Adrenal gland (tissue), 12 donors: ENCODE results near the gene TSSC4. TPM values are rescaled to one million over a fixed set of nuclear protein-coding genes. Genes with fewer than 3 reads are reported as not detected.

ENCODE experiments used
- DNase-seq, 7 donors: peaks; one replicate each; pipeline ENCODE4 v3.0.0-alpha.2; 2019 to 2020
- H3K27ac ChIP-seq, 5 donors: fragments of 200-600 bp; sonication (generic) in 4 of 5; 1 replicate in 3 of 5; 2 replicates in 2 of 5; pipeline versions ENCODE4 v1.5.1 to v1.8.0; 2016 to 2020; ENCODE audit warnings: mild to moderate bottlenecking in 1 of 5
- H3K27me3 ChIP-seq: fragments of 200-600 bp; 2 replicates; pipeline ENCODE4 v1.8.0; 2021
- H3K36me3 ChIP-seq, 2 donors: fragments of 200-600 bp; replicated peaks in 1 of 2; 1 replicate in 1 of 2; 2 replicates in 1 of 2; pipeline versions ENCODE4 v1.5.1 to v1.8.0; 2018 to 2022
- H3K4me1 ChIP-seq, 2 donors: fragments of 200-600 bp; replicated peaks in 1 of 2; 1 replicate in 1 of 2; 2 replicates in 1 of 2; pipeline versions ENCODE4 v1.5.1 to v1.8.0; 2018 to 2021
- H3K4me3 ChIP-seq, 4 donors: fragments of 200-600 bp; sonication (generic) in 3 of 4; one replicate each; pipeline ENCODE4 v1.5.1; 2016 to 2018
- H3K9me3 ChIP-seq, 3 donors: fragments of 200-600 bp; sonication (generic) in 1 of 3; replicated peaks in 1 of 3; 1 replicate in 2 of 3; 2 replicates in 1 of 3; pipeline versions ENCODE4 v1.5.1 to v1.8.0; 2016 to 2021
- POLR2A ChIP-seq, 2 donors: fragments of 450-650 bp; IDR thresholded peaks; one replicate each; pipeline ENCODE4 v1.6.1; 2017; ENCODE audit warnings: antibody characterized with exemption in 2 of 2, mild to moderate bottlenecking in 2 of 2, moderate library complexity in 1 of 2
- WGBS, 4 donors: extraction: QIAGEN DNeasy Blood & Tissue Kit in 2 of 4; methylation state at CpG; one replicate each; pipeline versions ENCODE4 v1.1.5 to v1.1.7; 2013 to 2017; 5-methylcytosine and 5-hydroxymethylcytosine counted together
- intact Hi-C, 2 donors: fragments of 100-400 bp; cut with DNase I; formaldehyde crosslinking; loops; one replicate each; pipeline versions ENCODE4 v1.14.1 to v1.15.0; 2022 to 2023
- polyA plus RNA-seq, 3 donors: library from polyadenylated mRNA; stranded (reverse); fragments of 200-250 nt in 2 of 3; fragments of 350-450 nt in 1 of 3; fragmentation: Illumina TruSeq in 1 of 3; extraction: RNeasy Lipid Tissue Mini Kit (QIAGEN cat#74804) in 1 of 3; gene quantifications; one replicate each; pipeline ENCODE4 v1.2.3, GENCODE V29; 2013 to 2014
- total RNA-seq, 9 donors: library from RNA; depleted of rRNA in 4 of 9; stranded (reverse); fragments of >200 nt in 4 of 9; fragments of 120-200 nt in 1 of 9; fragmentation: NEBNext Ultra II Directional in 1 of 9; extraction: Animal tissue kit (Norgen Biotek cat#: 25700) in 1 of 9; gene quantifications; one replicate each; pipeline versions ENCODE4 v1.1.0 to v1.2.4, GENCODE V29; 2013 to 2023
- TF ChIP-seq, protein P1 (sequence below), 6 experiments: fragments of 450-650 bp in 4 of 6; fragments of 200-600 bp in 2 of 6; sonication (generic) in 1 of 6; IDR thresholded peaks; 1 replicate in 5 of 6; 2 replicates in 1 of 6; pipeline versions ENCODE4 v1.5.1 to v1.8.0; 2016 to 2021; ENCODE audit warnings: antibody characterized with exemption in 6 of 6, mild to moderate bottlenecking in 2 of 6, moderate library complexity in 1 of 6
- donor health status: healthy with polysubstance abuse.
- donor health status: Bipolar disorder and iron deficiency.
- donor health status: DM: yes; HTN: yes; CAD: no.
- donor health status: DM: no; HTN: no; CAD: no.
- donor health status: DM: no; HTN: no; CAD: no.
- donor health status: DM: yes; HTN: yes; CAD: no.

TSSC4 gene
- total and polyA plus RNA-seq, 12 donors = 3.4 to 94.6 (median 38.1) TPM

DNA sequence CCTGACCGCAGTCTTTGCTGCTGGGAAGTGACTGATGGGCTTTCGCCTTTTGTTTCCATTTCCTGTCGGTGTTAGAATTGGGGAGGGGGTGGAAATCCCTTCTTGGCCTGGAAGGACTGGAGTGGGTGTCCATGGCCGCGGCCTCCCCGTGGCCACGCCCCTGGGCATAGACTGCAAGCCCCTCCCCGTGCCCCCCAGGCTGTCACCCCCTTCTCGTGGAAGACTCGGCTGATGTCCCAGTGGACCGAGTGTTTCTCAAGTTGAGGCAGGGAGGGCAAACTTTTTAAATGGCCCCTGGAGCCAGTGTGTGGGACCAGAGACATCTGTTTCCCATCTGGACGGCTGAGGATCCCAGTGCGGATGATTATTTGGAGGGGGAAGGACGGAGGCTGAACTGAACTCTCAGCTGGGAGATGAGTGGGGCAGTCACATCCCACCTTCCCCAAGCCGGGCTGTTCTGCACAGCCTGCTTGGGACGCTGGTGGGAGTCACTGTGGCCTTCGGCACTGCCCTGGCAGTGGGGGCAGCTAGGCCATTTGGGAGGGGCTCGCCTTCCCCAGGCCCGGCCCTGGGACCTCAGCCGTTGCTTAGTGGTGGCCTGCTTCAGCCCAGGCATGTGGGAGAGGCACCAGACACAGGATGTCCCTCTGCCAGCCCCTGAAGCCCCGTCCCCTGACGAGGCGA is 21.9 kb upstream of the TSSC4 start:
- no peak for TF ChIP-seq POLR2A (IDR thresholded peaks at IDR 0.05)
- TF ChIP-seq, protein P1, sequence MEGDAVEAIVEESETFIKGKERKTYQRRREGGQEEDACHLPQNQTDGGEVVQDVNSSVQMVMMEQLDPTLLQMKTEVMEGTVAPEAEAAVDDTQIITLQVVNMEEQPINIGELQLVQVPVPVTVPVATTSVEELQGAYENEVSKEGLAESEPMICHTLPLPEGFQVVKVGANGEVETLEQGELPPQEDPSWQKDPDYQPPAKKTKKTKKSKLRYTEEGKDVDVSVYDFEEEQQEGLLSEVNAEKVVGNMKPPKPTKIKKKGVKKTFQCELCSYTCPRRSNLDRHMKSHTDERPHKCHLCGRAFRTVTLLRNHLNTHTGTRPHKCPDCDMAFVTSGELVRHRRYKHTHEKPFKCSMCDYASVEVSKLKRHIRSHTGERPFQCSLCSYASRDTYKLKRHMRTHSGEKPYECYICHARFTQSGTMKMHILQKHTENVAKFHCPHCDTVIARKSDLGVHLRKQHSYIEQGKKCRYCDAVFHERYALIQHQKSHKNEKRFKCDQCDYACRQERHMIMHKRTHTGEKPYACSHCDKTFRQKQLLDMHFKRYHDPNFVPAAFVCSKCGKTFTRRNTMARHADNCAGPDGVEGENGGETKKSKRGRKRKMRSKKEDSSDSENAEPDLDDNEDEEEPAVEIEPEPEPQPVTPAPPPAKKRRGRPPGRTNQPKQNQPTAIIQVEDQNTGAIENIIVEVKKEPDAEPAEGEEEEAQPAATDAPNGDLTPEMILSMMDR (IDR thresholded peaks at IDR 0.05) = no peak
- H3K9me3 ChIP-seq = no peaks in the 10 kb centered on the region
- no peaks in the 10 kb centered on the region for H3K27me3 ChIP-seq
- peak overlapping the region; percentile 60 to 99 (median 91) for H3K27ac ChIP-seq
- peak overlapping the region in 3 of 4 donors; percentile 66 to 99 (median 74) for H3K4me3 ChIP-seq
- peak in 4 of 7 donors; percentile 39 to 72 (median 44) for DNase-seq
- H3K4me1 ChIP-seq = peaks cover 9 to 50% of the 10 kb centered on the region in 2 donors
- 22 to 26% (median 24%) methylated on average over 5 to 23 of the region's 23 CpGs for WGBS, 4 donors
- no peaks in the 10 kb centered on the region for H3K36me3 ChIP-seq
- intact Hi-C loops = no loop called here

DNA sequence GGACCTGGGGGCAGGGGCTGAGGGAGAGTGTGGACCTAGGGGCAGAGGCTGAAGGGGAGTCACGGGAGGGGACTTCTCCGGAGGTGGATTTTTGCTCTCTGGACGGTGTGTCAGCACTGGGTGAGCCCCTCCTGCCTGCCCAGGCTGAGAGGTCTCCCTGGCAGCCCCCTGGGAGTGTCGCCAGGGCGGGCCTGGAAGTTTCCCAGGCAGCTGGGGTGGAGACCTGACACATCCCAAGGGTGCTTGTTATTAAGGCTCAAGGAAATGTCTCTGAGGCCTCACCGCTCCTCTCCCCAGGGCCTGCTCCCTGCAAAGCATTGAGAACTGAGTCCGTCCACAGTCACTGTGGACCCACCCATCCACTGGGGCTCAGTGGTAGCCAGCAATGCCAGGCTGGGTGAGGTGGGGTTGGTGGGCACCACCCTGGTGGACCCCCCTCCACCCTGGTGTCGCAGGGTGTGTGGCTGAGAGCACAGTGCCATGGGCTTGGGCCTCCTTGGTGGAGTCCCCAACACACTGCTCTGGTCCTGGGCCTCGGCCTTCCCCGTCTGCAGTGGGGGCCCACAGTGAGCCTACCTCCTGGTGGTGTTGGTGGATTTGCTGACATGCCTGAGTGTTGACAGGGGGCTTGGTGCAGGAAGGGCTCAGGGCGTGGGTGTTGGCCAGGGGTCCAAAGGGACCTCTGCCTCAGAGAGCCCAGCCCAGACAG is 20.9 kb upstream of the TSSC4 start:
- Histone ChIP-seq H3K27ac (peak overlapping the region in 4 of 5 donors; percentile 85 to 99 (median 90)), H3K36me3 (no peaks in the 10 kb centered on the region), H3K27me3 (no peaks in the 10 kb centered on the region), H3K9me3 (no peaks in the 10 kb centered on the region), H3K4me3 (peak overlapping the region in 2 of 4 donors; percentile 9 to 99), H3K4me1 (peaks cover 11 to 54% of the 10 kb centered on the region in 2 donors)
- peak in 2 of 7 donors; percentile 8 to 24 for DNase-seq
- peak in 1 of 2 donors; percentile 5 for TF ChIP-seq POLR2A (IDR thresholded peaks at IDR 0.05)
- TF ChIP-seq, protein P1 (IDR thresholded peaks at IDR 0.05) = no peak
- intact Hi-C loops = no loop called here
- WGBS, 4 donors = 64 to 83% (median 69%) methylated on average over 7 to 11 of the region's 11 CpGs

GRCh38 chr11:2380396-2380795 is 20.2 kb upstream of the TSSC4 start:
- no peaks in the 10 kb centered on the region for H3K27me3 ChIP-seq
- peaks cover 11 to 61% of the 10 kb centered on the region in 2 donors for H3K4me1 ChIP-seq
- no peaks in the 10 kb centered on the region for H3K9me3 ChIP-seq
- WGBS, 4 donors = 63 to 70% (median 64%) methylated on average over 5 to 13 of the region's 13 CpGs
- H3K4me3 ChIP-seq = peak overlapping the region in 1 of 4 donors; percentile 99
- no peak for DNase-seq
- intact Hi-C loops = no loop called here
- no peaks in the 10 kb centered on the region for H3K36me3 ChIP-seq
- H3K27ac ChIP-seq = peak overlapping the region; percentile 72 to 99 (median 89)
- no peak for TF ChIP-seq POLR2A (IDR thresholded peaks at IDR 0.05)
- TF ChIP-seq, protein P1 (IDR thresholded peaks at IDR 0.05) = no peak

DNA sequence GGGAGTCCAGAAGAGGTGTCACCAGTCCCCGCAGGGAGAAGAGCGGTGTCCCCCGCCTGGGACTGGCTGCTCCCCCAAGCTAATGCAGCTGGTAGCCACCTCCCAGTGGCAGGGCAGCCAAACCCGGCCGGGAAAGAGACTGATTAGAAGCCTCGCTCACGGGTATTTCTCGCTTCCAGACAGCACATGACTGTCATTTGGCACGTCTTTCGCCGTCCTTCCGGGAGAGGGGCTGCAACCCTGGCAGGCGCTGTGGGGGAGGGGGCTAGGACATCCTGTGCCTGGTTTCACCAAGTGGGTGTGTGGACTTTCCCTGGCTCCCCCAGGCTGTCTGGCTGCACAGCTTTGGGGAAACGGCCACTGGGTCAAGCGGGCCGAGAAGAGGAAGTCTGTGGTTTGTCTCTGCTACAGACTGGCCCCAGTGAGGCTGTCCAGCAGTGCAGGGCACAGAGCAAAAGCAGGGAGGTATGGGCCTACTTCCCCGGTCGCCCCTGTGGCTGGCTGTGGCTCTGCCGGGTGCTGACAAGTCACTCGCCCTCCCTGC is 19.7 kb upstream of the TSSC4 start:
- DNase-seq = peak; percentile 72 to 92 (median 86)
- Histone ChIP-seq H3K36me3 (no peaks in the 10 kb centered on the region), H3K9me3 (no peaks in the 10 kb centered on the region), H3K27ac (peak overlapping the region; percentile 72 to 99 (median 89)), H3K27me3 (no peaks in the 10 kb centered on the region), H3K4me3 (peak overlapping the region in 1 of 4 donors; percentile 99), H3K4me1 (peaks cover 11 to 64% of the 10 kb centered on the region in 2 donors)
- WGBS, 4 donors = 41 to 79% (median 62%) methylated on average over 6 to 20 of the region's 20 CpGs
- TF ChIP-seq, protein P1 (IDR thresholded peaks at IDR 0.05) = no peak
- peak; percentile 48 to 61 for TF ChIP-seq POLR2A (IDR thresholded peaks at IDR 0.05)
- intact Hi-C loops = no loop called here
